ENCODE results near the gene GAL3ST3. TPM values are rescaled to one million over a fixed set of nuclear protein-coding genes. Genes with fewer than 3 reads are reported as not detected.

Gene GAL3ST3
- total and polyA plus RNA-seq, 8 donors, result 0.09 to 0.63 (median 0.20) TPM; not detected in 3

DNA sequence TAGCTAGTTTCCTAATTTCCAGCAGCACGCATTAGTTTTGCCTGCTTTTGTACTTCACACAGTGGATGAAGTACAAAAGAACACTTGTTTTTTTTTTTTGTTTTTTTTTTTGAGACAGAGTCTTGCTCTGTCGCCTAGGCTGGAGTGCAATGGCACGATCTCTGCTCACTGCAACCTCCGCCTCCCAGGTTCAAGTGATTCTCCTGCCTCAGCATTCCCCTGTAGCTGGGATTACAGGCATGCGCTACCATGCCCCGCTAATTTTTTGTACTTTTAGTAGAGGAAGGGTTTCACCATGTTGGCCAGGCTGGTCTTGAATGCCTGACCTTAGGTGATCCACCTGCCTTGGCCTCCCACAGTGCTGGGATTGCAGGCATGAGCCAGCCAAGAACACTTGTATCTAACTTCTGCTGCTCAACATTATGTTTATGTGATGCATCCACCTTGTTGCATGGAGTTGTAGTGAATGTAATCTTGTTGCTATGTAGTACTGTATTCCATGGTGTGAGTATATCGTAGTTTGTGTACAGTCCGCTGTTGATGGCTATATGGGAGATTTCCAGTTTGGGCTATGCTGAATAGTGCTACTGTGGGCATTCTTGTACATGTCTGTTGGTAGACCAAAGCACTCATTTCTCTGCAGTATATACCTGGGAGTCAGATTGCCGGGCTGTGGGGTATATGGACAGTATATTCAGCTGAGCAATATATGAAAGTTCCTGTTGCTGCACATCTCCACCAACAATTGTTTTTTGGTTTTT, 38.4 kb upstream of the GAL3ST3 start:
- H3K9me3 ChIP-seq, result no peaks in the 10 kb centered on the region
- H3K36me3 ChIP-seq, result no peaks in the 10 kb centered on the region
- no peak overlapping the region for H3K27ac ChIP-seq
- TF ChIP-seq, protein P1, sequence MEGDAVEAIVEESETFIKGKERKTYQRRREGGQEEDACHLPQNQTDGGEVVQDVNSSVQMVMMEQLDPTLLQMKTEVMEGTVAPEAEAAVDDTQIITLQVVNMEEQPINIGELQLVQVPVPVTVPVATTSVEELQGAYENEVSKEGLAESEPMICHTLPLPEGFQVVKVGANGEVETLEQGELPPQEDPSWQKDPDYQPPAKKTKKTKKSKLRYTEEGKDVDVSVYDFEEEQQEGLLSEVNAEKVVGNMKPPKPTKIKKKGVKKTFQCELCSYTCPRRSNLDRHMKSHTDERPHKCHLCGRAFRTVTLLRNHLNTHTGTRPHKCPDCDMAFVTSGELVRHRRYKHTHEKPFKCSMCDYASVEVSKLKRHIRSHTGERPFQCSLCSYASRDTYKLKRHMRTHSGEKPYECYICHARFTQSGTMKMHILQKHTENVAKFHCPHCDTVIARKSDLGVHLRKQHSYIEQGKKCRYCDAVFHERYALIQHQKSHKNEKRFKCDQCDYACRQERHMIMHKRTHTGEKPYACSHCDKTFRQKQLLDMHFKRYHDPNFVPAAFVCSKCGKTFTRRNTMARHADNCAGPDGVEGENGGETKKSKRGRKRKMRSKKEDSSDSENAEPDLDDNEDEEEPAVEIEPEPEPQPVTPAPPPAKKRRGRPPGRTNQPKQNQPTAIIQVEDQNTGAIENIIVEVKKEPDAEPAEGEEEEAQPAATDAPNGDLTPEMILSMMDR (IDR thresholded peaks at IDR 0.05), result no peak
- H3K27me3 ChIP-seq, result no peaks in the 10 kb centered on the region
- ATAC-seq (no peak), DNase-seq (no peak)
- intact Hi-C loops (cut with DNase I), result no loop called here
- H3K4me1 ChIP-seq, result peaks cover 7 to 20% of the 10 kb centered on the region in 2 donors
- H3K4me3 ChIP-seq, result no peak overlapping the region

DNA sequence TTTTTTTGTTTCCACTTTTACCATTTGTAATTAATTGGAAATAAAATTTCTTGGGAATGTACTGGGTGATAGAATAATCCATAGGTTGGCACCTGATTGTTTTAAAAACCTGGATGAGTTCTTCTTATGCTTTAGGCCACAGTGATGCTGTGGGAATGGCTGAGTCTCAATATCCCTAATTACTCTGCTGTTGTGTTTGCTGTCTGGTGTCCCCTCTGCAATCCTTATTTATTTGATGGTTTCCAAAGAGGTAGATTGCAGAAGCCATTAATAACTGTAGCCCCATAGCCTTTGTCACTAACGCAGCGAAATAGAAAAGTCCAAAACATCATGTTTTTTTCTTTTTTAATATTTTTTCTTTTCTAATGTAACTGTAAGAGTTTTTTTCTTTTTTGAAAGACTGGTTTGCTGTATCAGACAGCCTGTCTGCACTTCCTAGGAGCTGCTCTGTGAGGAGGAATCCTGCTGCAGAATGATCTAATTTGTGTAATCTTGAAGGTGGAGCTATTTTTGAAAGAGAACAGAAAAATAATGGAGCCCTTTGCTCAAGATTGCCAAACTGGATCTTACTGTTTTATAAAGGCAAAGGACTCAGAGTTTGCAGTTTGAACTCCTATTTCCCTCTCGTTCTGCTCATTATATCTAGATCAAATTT, 36.0 kb upstream of the GAL3ST3 start:
- intact Hi-C loops (cut with DNase I), result no loop called here
- H3K4me3 ChIP-seq, result no peak overlapping the region
- no peak overlapping the region for H3K27ac ChIP-seq
- H3K9me3 ChIP-seq, result no peaks in the 10 kb centered on the region
- H3K4me1 ChIP-seq, result peaks cover 19 to 44% of the 10 kb centered on the region in 2 donors
- TF ChIP-seq, protein P1 (IDR thresholded peaks at IDR 0.05), result no peak
- ATAC-seq, result no peak
- no peaks in the 10 kb centered on the region for H3K27me3 ChIP-seq
- no peak for DNase-seq
- H3K36me3 ChIP-seq, result no peaks in the 10 kb centered on the region

DNA sequence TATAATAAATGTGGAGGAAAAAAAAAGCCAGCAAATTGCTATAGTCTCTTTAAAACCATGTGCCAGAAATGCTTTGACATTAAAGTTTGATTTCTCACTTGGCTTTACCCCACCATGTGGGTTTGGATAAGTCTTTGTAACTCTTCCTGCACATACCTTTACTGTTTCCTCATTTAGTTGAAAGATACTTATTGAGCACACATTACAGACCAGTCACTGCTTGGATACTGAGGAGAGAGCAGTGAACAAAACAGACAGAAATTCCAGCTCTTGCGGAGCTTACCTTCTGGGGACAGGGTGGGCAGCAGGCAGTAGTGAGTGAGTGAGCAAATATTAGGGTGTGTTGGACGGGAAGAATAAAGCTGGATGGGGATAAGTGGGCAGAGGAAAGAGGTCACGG, 34.8 kb upstream of the GAL3ST3 start:
- Histone ChIP-seq H3K9me3 (no peaks in the 10 kb centered on the region), H3K27me3 (no peaks in the 10 kb centered on the region), H3K27ac (peak overlapping the region in 1 of 2 donors; percentile 23), H3K4me1 (peaks cover 19 to 49% of the 10 kb centered on the region in 2 donors), H3K36me3 (no peaks in the 10 kb centered on the region), H3K4me3 (no peak overlapping the region)
- ATAC-seq, result no peak
- TF ChIP-seq, protein P1 (IDR thresholded peaks at IDR 0.05), result no peak
- no peak for DNase-seq
- intact Hi-C loops (cut with DNase I), result no loop called here

DNA sequence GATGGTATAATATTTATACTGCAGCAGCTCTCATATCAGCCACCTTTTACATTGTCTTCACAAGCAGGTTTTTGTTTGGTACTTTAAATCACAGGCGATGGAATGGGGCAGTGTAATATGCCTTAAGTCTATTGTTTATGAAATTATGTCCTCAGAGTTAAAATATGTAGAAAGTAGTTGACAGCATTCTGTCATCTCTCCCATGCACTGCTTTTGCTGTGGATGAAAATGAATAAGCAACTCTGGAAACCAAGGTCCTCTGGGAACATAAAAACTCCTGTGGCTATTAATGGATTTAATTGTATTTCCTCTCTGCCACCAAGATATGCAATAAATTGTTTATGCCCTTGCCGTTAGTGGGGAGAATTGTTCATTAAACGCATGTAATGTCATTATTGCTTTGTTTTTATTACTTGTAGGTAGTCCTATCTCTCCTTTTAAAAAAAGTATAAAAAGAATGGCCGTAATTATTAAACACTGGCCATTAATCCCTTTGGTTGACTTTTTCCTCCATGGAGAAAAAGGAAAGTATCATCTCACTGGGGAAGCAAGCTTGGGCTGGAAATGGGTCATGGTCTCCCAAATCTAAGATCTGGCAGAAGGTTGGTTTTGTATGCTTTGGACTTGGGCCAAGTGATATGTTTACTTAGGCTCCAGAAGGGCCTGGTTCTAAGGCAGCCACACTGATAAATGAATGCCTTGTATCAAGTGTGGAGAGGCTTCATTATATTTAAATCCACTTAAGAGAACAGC, 34.2 kb upstream of the GAL3ST3 start:
- Histone ChIP-seq H3K4me1 (peaks cover 19 to 49% of the 10 kb centered on the region in 2 donors), H3K9me3 (no peaks in the 10 kb centered on the region), H3K36me3 (no peaks in the 10 kb centered on the region), H3K4me3 (no peak overlapping the region), H3K27me3 (no peaks in the 10 kb centered on the region), H3K27ac (peak overlapping the region in 1 of 2 donors; percentile 23)
- intact Hi-C loops (cut with DNase I), result no loop called here
- ATAC-seq (no peak), DNase-seq (peak in 1 of 4 donors; percentile 16)
- TF ChIP-seq, protein P1 (IDR thresholded peaks at IDR 0.05), result no peak

DNA sequence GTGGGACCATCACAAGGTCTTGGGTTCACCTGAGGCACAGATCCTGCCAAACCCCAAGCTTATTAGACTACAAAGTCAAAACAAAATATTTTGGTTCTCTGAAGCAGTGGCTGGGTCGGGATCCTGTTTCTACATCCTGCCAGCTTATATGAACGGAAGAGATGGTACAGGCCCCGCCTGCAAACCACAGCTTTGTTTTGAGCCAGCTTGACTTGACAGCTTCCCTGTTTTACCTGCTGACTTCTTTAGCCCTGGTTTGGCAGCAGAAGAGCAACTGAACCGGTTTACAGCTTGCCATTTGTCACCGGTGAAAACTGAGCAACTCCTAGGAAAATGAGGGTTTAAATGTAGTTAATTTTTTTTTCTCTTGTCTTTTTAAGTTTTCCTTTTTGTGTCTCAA, 32.5 kb upstream of the GAL3ST3 start:
- peaks cover 0 to 4% of the 10 kb centered on the region in 2 donors for H3K36me3 ChIP-seq
- TF ChIP-seq, protein P1 (IDR thresholded peaks at IDR 0.05), result no peak
- DNase-seq, result peak in 2 of 4 donors; percentile 30 to 78
- peak overlapping the region in 1 of 2 donors; percentile 8 for H3K4me3 ChIP-seq
- no peaks in the 10 kb centered on the region for H3K27me3 ChIP-seq
- H3K27ac ChIP-seq, result peak overlapping the region; percentile 71 to 84
- H3K4me1 ChIP-seq, result peaks cover 19 to 49% of the 10 kb centered on the region in 2 donors
- ATAC-seq, result peak; percentile 84
- intact Hi-C loops (cut with DNase I), result no loop called here
- H3K9me3 ChIP-seq, result no peaks in the 10 kb centered on the region
